GM18868 (cell line): ENCODE results near the gene GGTLC3.
"Not testable (repeated sequence)": the region's sequence is repeated elsewhere in the genome, so short reads cannot be mapped to it uniquely, and the experiment has no call there.

ENCODE experiments used
- ATAC-seq: cut with Tn5 transposase; IDR thresholded peaks from one replicate; pipeline ENCODE4 v1.9.1; 2021; ENCODE audit warnings: mild to moderate bottlenecking, moderate library complexity; ENCODE audit not compliant: unreplicated experiment

The GGTLC3 gene

DNA sequence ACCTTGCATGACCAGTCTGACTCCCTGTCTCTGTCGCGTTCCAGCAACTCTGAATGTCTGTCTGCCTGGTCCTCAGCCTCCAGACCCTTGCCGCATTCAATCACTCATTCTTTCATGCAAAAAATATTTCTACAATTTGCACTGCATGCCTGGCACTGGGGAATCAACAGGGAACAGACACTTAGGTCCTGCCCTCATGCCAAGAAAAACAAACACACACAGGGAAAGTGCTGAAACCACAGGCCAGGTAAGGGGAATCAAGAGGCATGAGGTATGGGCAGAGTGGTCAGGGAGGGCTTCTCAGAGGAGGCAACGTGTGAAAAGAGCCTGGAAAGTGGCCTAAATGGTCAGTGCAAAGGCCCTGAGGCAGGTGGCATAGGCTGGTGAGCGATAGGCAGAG, at the start of gene GGTLC3:
GGTLC3 (minus strand) TSS at position 101 of the 400 bp plus-strand sequence. CDS start 264 bp downstream, outside the sequence.
- ATAC-seq: not testable (repeated sequence)

DNA sequence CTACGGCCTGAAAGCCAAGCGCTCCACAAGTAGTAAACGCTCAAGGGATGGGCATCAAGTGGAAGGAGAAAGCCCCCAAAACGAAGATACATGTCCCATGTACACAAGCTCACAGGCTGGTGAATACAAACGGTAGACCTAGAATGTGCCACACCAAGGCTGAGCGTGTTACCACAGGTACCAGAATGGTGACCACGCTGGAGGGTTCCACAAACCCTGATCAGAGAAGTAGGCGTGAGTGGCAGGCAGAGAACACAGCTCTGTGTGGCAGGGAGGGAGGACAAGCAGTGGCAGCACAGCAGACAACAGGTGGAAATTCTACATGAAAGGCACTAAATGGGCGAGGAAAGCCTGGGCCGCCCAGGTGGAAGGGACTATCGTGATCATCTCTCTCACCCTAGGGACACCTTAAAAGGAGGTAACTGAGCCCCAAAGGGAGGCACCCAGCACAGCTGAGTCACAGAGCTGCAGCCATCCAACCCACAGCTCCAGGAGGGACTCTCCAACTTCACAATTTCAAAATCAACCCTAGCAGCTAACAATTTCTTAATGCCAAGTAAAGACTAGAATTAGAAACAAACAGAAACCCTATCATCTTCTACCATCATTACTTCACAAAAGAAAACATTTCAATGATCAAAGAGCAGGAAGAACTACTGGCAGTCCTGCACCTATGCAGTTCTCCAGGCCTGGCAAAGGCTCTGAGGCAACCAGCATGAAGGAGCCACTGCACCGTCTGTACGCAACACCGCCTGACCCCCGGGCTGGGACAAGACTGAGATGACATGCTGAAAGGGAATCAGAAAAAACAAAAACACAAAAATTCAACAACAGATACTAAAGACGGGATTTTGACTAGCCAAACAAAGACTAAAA, 42.4 kb upstream of the GGTLC3 start:
- ATAC-seq: not testable (repeated sequence)

DNA sequence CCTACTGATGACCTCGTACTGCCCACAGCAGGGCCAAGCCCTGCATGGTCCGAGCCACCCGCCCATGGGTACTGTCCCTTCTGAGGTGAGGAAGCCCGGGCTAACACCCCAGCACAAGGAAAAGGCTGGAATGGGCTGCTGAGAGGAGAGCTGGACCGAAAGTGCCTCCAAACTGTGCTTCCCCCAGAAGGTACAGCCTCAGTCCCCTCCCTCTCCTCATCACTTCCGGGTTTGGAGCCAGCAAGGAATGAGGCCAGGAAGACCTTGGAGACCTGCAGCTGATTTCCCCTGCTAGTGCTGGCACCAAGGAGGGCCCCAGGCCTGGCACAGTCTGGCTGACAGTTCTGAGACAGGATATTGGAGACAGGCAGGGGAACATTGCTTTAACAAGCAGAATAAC, 41.0 kb upstream of the GGTLC3 start:
- ATAC-seq: not testable (repeated sequence)

DNA sequence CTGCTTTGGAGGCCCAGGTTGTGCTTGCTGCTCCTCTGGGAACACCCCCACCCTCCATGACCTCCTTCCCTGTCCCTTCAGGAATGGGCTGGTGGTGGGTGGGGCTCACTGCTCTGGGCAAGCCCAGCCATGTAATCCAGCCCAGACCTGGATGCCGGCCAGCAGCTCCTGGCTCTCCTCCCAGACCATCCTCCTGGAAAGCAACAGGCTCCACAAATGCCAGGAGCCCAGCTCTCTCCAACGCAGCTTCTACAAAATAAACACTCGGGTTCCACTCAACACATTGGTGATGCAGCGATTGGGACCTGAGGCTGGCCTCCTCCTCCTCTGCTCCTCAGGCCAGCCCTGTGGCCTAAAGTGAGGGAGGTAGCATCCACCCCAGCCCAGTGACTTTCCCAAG, 40.6 kb upstream of the GGTLC3 start:
- not testable (repeated sequence) for ATAC-seq

DNA sequence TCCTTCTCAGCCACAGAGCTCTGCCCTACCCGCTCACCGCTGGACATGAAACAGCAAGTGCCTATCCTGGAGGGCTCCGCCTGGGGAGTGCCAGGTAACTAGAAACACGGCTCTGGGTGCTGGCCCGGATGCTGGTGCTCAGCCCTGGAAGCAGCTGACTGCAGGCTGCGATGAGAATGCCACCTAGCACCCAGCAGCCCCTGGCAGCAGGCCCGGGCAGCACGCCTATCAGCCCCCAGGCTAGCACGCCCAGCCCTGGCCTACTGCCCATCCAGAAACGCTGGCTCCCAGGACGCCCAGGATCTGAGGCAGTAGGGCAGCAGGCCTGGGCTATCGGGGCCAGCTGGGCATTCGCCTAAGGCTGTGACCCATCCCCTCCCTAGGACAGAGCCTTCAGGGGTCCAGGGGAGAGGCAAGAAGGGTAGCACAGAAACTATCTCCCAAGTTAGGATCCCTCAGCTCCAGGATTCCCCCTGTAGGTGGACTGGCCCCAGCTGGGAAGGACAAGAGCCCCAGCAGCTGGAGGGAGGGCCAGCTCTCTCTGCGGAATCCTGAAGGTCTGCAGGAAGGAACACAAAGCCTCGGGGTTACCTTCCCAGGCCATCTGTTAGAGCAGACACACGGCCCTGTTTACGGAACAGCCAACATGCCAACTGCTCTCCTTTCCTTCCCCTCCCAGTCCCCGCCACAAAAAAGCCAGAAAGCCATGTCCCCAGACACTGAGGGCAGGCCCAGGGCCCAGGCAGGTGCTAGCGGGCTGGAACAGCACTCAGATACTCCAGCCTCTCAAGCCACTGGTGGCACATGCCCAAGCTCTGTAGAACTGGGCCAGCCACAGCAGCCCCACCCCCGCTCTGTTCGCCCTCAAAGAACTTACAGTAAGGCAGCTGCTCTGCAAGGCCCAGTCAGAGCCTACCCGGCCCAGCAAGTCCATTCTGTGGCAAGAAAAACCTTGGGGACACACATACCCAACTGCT, 36.6 kb upstream of the GGTLC3 start:
- not testable (repeated sequence) for ATAC-seq

DNA sequence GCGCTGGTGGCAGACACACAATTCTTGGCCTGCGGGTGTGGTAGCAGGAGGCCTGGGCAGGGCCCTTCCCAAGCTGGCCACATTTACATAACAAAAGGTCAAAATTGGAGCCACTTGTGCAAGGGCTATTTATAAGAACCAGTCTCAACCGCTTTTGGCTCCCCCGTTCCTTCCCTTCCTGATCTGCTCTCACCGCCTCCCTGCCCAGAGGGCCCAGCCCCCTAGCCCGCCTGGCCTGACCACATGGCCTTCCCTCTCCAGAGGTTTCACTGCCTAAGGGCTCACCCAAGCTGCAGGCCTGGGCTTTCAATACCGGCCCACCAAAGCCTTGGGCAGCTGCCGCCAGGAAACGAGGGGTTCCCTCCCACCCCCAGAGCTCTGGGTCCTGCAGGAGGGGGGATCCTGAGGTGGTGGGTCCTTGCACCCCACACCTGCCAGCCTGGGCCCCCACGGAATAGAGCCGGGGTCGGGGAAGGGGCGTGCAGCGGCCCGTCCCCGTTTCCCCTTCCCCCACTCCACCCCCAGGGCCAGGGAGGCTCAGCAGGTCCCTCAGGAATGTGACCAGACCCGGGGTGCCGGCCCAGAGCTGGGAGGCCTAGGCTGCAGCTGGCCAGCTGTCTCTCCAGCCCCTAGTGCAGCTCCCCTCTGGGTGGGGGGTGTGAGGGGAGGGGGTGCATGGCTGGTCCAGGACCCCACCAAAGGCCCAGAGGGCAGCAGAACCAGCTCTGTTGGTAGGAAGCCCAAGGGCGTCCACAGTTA, 35.1 kb upstream of the GGTLC3 start:
- not testable (repeated sequence) for ATAC-seq

DNA sequence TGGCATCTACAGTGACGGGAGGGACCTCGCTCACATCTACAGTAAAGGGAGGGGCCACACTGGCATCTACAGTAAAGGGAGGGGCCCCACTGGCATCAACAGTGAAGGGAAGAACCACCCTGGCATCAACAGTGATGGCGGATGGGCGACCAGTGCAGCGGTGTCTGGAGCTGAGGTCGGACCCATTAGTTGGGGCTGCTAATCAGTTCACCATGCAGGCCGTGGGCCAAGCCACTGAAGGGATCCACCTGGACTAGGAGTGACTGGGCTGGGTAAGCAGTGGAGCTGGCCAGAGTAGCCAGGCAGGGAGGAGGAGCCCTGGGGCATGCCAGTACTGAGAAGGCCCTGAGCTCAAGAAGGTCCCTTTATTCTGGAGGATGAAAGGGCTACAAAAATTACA, 33.1 kb upstream of the GGTLC3 start:
- ATAC-seq: not testable (repeated sequence)

DNA sequence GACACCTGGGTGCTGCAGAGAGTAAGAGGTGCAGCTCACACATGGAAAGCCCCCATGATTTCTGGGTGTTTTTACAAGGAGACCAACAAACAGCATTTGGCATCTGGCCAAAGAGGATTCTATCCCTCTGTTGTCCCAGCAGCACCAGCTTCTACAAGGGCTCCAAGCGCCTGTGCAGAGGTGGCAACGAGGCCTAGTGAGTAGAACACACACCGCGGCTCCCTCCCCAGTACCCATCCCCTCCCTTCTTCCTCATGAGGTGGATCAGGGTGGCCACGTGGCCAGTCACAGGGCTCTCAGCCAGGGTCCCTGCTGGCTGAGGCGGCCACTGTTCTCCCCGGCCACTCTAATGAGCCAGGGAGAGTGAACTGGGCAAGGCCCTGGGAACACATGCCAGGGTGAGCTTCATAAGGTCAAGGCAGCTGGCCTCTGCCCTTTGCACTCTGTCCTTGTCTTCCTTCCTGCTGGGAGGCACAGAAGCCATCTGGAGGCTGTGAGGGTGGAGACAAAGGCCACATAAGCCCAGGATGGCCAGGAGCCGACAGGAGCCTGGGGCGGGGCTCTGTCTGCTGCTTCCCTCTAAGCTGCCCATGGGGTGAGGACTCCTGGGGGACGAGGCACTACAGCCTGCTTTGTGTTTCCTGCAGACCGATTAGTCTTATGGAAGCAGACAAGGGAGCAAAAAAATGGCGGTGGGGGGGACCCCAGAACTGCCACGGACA, 31.7 kb upstream of the GGTLC3 start:
- ATAC-seq: not testable (repeated sequence)

DNA sequence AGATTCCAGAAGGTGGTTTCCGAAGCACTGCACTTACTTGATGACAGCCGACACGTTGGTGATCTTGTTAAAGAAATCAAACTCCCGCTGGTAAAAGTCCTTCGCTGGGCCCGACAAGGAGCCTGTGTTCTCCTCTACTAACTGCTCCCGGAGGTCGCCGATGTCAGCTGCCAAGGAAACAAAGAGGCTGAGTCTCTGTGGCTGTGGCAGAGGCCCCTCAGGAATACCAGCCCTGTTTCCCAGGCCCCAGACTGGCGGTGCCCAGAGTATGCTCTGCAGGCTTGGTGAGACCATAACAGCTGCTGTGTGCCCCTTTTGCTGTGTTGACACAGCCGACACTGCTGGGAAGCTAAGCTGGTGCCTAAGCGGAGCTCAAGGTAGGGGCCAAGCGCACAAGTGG, 26.7 kb upstream of the GGTLC3 start:
- not testable (repeated sequence) for ATAC-seq

DNA sequence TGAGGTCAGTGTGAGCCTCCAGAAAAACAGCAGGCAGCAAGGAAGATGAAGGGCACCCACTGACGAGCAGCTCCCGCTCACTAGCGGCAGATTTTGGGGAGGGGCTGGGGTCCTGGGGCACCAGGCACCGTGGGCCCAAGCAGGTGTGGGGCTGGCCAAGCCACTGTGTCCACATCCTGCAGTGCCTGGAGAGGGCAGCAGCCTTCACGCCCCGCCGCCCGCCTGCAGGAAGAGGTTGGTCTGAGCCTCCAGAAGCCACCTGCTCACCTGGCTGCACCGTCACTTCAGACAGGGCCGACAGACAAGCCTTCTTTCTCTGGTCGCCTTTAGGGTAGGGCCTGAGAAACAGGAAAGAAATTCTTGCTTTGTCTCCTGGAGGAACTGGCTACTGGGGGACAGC, 25.4 kb upstream of the GGTLC3 start:
- ATAC-seq: not testable (repeated sequence)

DNA sequence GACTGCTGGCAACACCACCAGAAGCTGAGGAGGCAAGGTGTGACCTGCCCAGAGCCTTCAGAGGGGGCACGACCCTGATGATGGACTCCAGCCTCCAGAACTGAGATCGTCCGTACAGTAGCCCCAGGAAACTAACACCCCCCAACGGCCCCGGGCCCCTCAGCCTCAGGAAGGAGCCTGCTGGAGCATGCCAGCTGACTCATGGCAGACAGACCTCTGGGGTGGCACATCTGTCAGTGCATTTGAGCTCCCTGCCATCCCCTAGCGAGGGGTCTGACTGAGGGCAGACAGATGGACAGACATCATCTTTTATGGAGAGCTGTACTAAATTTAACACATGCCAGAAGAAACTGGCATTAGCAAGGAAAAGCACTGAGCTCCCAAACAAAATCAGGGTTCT, 22.0 kb upstream of the GGTLC3 start:
- not testable (repeated sequence) for ATAC-seq

DNA sequence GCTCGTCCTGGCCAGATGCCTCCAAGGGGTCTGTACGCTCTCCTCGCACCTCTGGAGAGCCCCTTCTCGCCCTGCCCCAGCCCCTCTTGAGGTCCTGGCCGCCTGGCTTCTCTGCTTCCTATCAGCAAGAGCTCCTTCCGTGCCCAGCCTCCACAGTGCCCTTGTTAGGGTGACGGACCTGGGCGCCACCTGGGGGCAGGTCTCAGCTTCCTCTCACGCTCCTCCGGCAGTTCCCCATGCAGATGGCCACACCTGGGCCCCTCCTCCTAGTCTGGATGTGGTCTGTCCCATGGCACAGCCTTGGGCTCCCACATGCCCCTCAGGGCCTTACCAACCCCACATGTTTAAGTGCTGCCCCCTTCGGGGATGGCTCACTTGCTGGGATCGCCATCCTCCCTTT, 16.4 kb upstream of the GGTLC3 start:
- not testable (repeated sequence) for ATAC-seq

DNA sequence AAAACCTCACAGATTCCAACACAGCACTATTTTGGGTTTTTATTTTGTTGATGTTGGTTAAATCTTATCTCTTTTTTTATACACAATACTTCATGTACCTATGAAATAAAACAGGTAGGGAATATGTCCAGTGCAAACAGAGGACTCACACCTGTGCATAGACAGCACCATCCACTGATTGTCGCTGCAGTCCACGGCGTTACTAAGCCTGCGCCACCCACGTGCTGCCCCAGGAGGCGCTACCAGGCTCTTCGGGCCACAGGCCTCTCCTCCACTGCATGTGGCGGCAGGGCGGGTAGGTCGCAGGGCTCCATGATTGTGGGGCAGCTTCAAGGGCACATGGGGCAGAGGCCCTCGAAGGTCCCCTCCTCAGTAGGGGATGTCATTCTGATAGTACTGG, 15.7 kb upstream of the GGTLC3 start:
- not testable (repeated sequence) for ATAC-seq

DNA sequence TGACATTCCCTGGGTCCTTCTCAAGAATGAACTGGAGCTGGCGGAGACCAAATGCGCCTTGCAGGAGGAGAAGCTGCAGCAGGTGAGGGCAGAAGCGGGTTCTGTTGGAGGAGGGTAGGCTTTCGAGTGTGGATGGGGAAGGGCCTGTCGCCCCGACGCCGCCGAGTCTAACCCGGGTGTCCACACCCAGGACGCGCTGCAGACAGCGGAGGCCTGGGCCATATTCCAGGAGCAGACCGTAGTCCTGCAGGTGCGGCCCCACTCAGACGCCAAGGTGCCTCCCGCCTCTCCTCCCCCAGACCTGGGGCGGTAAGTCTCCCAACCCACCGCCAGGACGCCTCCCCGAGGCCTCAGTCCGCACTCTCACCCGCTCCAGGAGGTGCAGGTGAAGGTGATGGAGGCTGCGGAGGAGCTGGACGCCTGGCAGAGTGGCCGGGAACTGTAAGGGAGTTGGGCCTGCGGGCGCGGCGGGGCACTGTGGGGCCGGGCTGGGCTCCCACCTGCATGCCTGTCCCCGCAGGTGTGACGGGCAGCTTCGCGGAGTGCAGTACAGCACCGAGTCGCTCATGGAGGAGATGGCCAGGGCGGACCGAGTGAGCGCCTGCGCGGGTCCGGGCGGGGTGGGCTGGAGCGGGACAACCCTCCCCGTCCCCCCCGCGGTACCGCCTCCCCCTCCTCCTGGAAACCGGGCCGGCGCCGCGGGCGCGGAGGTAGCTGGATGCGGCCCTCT, 11.6 kb upstream of the GGTLC3 start:
- ATAC-seq: not testable (repeated sequence)

DNA sequence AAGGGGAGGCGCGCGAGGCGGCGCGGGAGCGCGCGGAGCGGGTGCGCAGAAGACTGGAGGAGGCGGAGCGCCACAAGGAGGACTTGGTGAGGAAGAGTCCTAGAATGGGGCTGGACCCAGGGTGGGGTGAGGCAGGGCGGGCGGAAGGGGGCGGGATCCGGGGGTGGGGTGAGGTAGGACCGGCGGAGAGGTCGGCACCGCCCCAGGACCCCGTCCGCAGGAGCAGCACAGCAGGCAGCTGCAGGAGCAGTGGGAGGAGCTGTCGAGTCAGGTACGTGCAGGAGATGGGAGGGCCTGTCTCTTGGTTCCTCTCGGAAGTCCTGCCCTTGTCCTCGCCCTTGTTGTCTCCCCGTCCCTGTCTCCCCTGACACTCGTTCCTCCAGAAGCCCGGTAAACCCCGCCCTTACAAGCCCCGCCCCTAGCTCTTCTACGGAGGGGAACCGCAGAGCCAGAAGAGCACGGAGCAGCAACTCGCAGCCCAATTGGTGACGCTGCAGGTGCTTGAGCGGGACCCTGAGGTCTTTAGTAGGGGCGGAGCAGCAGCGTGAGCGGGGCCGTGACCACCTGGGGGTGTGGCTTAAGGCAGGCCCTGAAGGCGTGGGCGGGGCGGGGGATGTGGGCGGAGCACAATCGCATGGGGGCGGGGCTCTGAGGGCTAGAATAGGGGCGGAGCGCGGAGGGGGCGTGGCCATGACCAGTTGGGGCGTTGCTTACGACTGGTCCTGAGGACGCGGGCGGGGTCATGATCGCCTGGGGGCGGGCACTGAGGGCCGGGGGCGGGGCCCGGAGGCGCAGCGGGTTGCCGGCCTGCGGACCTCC, 10.8 kb upstream of the GGTLC3 start:
- ATAC-seq: peak; percentile 74

DNA sequence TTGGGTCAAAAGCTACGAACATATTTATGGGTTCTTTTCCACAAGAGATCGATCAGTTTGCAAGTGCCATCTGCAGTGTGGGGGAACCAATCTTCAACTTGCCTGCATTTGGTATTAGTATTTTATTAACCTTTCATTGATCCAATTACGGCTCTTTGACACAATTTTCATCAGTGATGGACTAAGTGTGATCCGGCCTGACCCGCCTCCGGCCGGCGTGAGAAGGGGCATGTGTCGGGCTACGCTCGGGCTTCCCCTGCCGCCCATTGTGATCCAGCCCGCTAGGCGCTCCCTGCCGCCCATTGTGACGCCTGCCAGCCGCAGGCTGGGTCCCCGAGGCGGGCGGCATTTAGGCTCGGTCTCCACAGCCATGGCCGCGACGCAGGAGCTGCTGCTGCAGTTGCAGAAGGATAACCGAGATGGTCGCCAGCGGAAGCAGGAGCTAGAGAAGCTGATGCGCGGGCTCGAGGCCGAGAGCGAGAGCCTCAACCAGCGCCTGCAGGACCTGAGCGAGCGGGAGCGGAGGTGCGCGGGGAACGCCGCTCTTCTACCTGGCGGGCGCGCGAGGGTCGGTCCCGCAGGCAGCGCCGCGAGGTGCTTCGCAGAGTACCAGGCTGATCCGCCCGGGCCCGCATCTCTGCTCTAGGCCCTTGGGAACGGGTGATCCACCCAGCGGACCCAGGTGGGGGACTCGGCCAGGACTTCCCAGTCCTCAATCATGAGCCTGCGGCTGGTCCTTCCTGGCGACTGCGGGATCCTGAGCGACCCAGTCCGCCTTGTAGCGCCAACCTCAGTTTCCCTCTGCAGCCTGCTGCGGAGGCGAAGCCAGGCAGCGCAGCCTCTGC, 10.0 kb upstream of the GGTLC3 start, which contains the start of gene TMEM191B:
TMEM191B (plus strand) TSS at position 51 of the 845 bp plus-strand sequence; CDS start at position 230, 179 bp downstream.
- peak; percentile 15 for ATAC-seq

DNA sequence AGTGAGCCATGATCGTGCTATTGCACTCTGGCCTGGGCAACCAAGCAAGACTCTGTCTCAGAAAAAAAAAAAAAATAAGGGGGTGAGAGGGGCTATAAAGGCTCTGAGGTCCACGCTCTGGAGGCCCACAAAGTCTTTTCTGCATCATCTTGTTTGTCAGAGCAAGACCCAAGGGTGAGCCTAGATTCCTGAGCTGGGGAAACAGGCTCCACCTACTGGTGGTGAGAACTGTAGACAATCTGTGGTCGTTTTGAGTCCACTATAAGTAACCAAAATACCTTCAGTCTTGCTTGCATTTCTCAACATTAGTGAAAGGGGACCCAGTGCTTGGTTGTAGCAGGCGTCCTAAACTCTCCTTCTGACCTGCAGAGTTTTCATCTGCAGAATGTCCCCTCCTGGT, 5.4 kb upstream of the GGTLC3 start:
- not testable (repeated sequence) for ATAC-seq
